Peyer's patch (tissue), 4 donors: ENCODE data around the gene GRPEL1.

Experiments used
- POLR2A ChIP-seq, 2 donors: fragments of 450-650 bp; IDR thresholded peaks; one replicate each; pipeline ENCODE4 v1.5.1; 2017; ENCODE audit warnings: antibody characterized with exemption in 2 of 2, mild to moderate bottlenecking in 2 of 2, moderate library complexity in 2 of 2
- TF ChIP-seq, protein P1 (sequence below), 6 experiments: fragments of 450-650 bp in 4 of 6; fragments of 200-600 bp in 2 of 6; sonication (generic) in 1 of 6; IDR thresholded peaks; one replicate each; pipeline ENCODE4 v1.5.1; 2017 to 2019; ENCODE audit warnings: antibody characterized with exemption in 6 of 6, mild to moderate bottlenecking in 3 of 6, moderate library complexity in 1 of 6

DNA sequence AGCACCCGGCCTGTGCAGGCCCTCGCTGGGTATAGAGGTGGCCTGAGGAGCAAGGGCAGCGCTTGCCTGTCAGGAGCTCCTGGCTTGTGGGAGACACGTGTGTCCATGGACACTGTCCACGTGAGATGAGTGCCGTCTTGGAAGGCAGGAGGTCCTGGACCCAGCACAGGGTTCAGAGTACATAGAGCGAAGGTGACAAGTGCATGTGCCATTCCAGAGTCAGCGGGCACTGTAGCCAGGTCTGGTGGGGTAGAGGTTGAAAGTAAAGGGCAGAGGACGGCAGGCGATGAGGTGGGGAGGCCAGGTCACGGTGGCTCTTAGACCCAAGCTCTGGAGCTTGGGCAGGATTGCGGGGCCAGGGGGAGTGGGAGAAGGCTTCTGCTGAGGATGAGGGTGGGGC, 53.0 kb downstream of the GRPEL1 start:
- TF ChIP-seq POLR2A (IDR thresholded peaks at IDR 0.05), result no peak
- TF ChIP-seq, protein P1, sequence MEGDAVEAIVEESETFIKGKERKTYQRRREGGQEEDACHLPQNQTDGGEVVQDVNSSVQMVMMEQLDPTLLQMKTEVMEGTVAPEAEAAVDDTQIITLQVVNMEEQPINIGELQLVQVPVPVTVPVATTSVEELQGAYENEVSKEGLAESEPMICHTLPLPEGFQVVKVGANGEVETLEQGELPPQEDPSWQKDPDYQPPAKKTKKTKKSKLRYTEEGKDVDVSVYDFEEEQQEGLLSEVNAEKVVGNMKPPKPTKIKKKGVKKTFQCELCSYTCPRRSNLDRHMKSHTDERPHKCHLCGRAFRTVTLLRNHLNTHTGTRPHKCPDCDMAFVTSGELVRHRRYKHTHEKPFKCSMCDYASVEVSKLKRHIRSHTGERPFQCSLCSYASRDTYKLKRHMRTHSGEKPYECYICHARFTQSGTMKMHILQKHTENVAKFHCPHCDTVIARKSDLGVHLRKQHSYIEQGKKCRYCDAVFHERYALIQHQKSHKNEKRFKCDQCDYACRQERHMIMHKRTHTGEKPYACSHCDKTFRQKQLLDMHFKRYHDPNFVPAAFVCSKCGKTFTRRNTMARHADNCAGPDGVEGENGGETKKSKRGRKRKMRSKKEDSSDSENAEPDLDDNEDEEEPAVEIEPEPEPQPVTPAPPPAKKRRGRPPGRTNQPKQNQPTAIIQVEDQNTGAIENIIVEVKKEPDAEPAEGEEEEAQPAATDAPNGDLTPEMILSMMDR (IDR thresholded peaks at IDR 0.05), result no peak
